K562 (cell line): ENCODE data around the gene LPAR5. TPM values are rescaled to one million over a fixed set of nuclear protein-coding genes. Genes with fewer than 3 reads are reported as not detected.

Experiments used
- AFF1 ChIP-seq, 2 experiments: fragments of 450-650 bp; IDR thresholded peaks; 2 replicates each; pipeline ENCODE4 v1.6.1; 2018; ENCODE audit warnings: mild to moderate bottlenecking in 2 of 2, low read depth in 1 of 2; ENCODE audit not compliant: partially characterized antibody in 2 of 2
- DPF2 ChIP-seq: fragments of 450-650 bp; IDR thresholded peaks from 2 replicates; pipeline ENCODE4 v1.6.1; 2016
- FOXK2 ChIP-seq, 2 experiments: fragments of 450-650 bp; IDR thresholded peaks in 1 of 2; conservative IDR thresholded peaks in 1 of 2; 2 replicates each; pipeline ENCODE4 v1.6.1; 2016; ENCODE audit warnings: low read depth in 2 of 2, mild to moderate bottlenecking in 1 of 2
- FOXM1 ChIP-seq, 2 experiments: fragments of 450-650 bp in 1 of 2; sonication (generic) in 1 of 2; formaldehyde crosslinking in 1 of 2; IDR thresholded peaks; 2 replicates each; pipeline versions ENCODE4 v1.6.1 to v1.9.0; 2017 to 2022; ENCODE audit warnings: low read depth in 2 of 2, mild to moderate bottlenecking in 2 of 2, missing genetic modification reagents in 1 of 2, moderate library complexity in 1 of 2
- NFIC ChIP-seq: fragments of 450-650 bp; IDR thresholded peaks from 2 replicates; pipeline ENCODE4 v1.6.1; 2017; ENCODE audit warnings: mild to moderate bottlenecking, inconsistent platforms
- NFYB ChIP-seq: IDR thresholded peaks from 2 replicates; pipeline ENCODE4 v1.6.1; 2011; ENCODE audit warnings: mild to moderate bottlenecking, moderate library complexity; ENCODE audit not compliant: insufficient read length; ENCODE audit errors: extremely low read depth
- NRF1 ChIP-seq, 2 experiments: fragments of 450-650 bp; IDR thresholded peaks in 1 of 2; conservative IDR thresholded peaks in 1 of 2; 2 replicates each; pipeline ENCODE4 v1.6.1; 2014; ENCODE audit warnings: mild to moderate bottlenecking in 2 of 2
- SIN3A ChIP-seq, 2 experiments: fragments of 150-350 bp in 1 of 2; IDR thresholded peaks; 2 replicates each; pipeline ENCODE4 v1.6.1; 2011 to 2016; ENCODE audit warnings: borderline replicate concordance in 2 of 2, low read depth in 2 of 2, low read length in 2 of 2, mild to moderate bottlenecking in 2 of 2, moderate library complexity in 2 of 2; ENCODE audit not compliant: control insufficient read depth in 1 of 2
- TBL1XR1 ChIP-seq, 2 experiments: IDR thresholded peaks; 2 replicates each; pipeline ENCODE4 v1.6.1; 2012; ENCODE audit warnings: improper control_type of control experiment in 2 of 2, low read length in 2 of 2, mild to moderate bottlenecking in 1 of 2
- TRIM24 ChIP-seq, 2 experiments: fragments of 450-650 bp; IDR thresholded peaks; 2 replicates each; pipeline ENCODE4 v1.6.1; 2016
- ZNF184 ChIP-seq: sonication (generic); formaldehyde crosslinking; IDR thresholded peaks from 2 replicates; pipeline ENCODE4 v1.5.0; 2020; ENCODE audit warnings: missing genetic modification reagents
- polyA plus RNA-seq, 8 experiments: library from polyadenylated mRNA; depleted of rRNA in 4 of 8; stranded (reverse) in 5 of 8; unstranded in 3 of 8; fragments of >200 nt; fragmentation: Nextera tagmentation in 2 of 8; fragmentation: Illumina TruSeq in 1 of 8; extraction: Ambion mirVana in 2 of 8; extraction: Trizol in 1 of 8; gene quantifications; 2 replicates each; pipeline versions ENCODE4 v1.2.1 to v1.2.3, GENCODE V29; 2011 to 2014; ENCODE audit warnings: inconsistent platforms in 1 of 8, missing spikeins in 1 of 8
- total RNA-seq, 7 experiments: library from RNA; depleted of rRNA in 6 of 7; stranded (reverse); fragments of >200 nt in 6 of 7; fragmentation: Illumina TruSeq in 2 of 7; extraction: Trizol in 2 of 7; gene quantifications; 2 replicates each; pipeline versions ENCODE4 v1.2.1 to v1.2.3, GENCODE V29; 2011 to 2021; ENCODE audit warnings: low replicate concordance in 1 of 7
- TF ChIP-seq, protein P1 (sequence below): fragments of 450-650 bp; IDR thresholded peaks from 2 replicates; pipeline ENCODE4 v1.6.1; 2016; ENCODE audit warnings: antibody characterized with exemption
- TF ChIP-seq, protein P2 (sequence below): sonication (generic); formaldehyde crosslinking; IDR thresholded peaks from 2 replicates; pipeline ENCODE4 v1.8.1; 2023; ENCODE audit warnings: mild to moderate bottlenecking, missing genetic modification reagents
- TF ChIP-seq, protein P3 (sequence below): fragments of 450-650 bp; IDR thresholded peaks from 2 replicates; pipeline ENCODE4 v1.6.1; 2018; ENCODE audit not compliant: partially characterized antibody
- TF ChIP-seq, protein P4 (sequence below): sonication (generic); formaldehyde crosslinking; IDR thresholded peaks from 2 replicates; pipeline ENCODE4 v1.9.0; 2022; ENCODE audit warnings: mild to moderate bottlenecking, missing genetic modification reagents

LPAR5 gene
- total and polyA plus RNA-seq, 9 of the 15 experiments (the other 6 are each of a cell fraction or from before 2014, with no cell fraction given): 1.3 to 11.7 (median 3.6) TPM

GRCh38 chr12:6626654-6627283 lies 9.0 kb downstream of the LPAR5 start (continued):
- no peak for TF ChIP-seq AFF1 (IDR thresholded peaks at IDR 0.05; ENCODE audit: low read depth in 1 of 2, partially characterized antibody in 2 of 2)
- TF ChIP-seq, protein P1, sequence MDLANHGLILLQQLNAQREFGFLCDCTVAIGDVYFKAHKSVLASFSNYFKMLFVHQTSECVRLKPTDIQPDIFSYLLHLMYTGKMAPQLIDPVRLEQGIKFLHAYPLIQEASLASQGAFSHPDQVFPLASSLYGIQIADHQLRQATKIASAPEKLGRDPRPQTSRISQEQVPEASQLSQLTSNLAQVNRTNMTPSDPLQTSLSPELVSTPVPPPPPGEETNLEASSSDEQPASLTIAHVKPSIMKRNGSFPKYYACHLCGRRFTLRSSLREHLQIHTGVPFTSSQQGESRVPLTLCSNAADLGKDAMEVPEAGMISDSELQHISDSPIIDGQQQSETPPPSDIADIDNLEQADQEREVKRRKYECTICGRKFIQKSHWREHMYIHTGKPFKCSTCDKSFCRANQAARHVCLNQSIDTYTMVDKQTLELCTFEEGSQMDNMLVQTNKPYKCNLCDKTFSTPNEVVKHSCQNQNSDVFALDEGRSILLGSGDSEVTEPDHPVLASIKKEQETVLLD: no peak
- TF ChIP-seq ZNF184 (CRISPR knock-in tag): no peak
- TF ChIP-seq, protein P2, sequence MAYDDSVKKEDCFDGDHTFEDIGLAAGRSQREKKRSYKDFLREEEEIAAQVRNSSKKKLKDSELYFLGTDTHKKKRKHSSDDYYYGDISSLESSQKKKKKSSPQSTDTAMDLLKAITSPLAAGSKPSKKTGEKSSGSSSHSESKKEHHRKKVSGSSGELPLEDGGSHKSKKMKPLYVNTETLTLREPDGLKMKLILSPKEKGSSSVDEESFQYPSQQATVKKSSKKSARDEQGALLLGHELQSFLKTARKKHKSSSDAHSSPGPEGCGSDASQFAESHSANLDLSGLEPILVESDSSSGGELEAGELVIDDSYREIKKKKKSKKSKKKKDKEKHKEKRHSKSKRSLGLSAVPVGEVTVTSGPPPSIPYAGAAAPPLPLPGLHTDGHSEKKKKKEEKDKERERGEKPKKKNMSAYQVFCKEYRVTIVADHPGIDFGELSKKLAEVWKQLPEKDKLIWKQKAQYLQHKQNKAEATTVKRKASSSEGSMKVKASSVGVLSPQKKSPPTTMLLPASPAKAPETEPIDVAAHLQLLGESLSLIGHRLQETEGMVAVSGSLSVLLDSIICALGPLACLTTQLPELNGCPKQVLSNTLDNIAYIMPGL (CRISPR knock-in tag): no peak
- TF ChIP-seq NFYB: no peak
- peak; percentile 47; the same call in 1 of the 2 replicates for TF ChIP-seq FOXM1 (IDR thresholded peaks at IDR 0.05; ENCODE audit: low read depth)
- no peak for TF ChIP-seq FOXM1 (CRISPR knock-in tag; IDR thresholded peaks at IDR 0.05; ENCODE audit: low read depth)
- 0 out of 4 replicates have a peak, but pooled peaks of 1 of the 2 experiments have one; percentile 30 for TF ChIP-seq TRIM24 (IDR thresholded peaks at IDR 0.05)
- TF ChIP-seq TBL1XR1 (IDR thresholded peaks at IDR 0.05; ENCODE audit: low read length in 2 of 2): 0 out of 4 replicates have a peak, but pooled peaks of 1 of the 2 experiments have one; percentile 10
- TF ChIP-seq FOXK2 (conservative IDR thresholded peaks at IDR 0.05 in 1 of 2, IDR thresholded peaks at IDR 0.05 in 1 of 2; ENCODE audit: low read depth in 2 of 2): 0 out of 4 replicates have a peak, but pooled peaks have one; percentile 36 to 50
- no peak for TF ChIP-seq NFIC
- TF ChIP-seq, protein P3, sequence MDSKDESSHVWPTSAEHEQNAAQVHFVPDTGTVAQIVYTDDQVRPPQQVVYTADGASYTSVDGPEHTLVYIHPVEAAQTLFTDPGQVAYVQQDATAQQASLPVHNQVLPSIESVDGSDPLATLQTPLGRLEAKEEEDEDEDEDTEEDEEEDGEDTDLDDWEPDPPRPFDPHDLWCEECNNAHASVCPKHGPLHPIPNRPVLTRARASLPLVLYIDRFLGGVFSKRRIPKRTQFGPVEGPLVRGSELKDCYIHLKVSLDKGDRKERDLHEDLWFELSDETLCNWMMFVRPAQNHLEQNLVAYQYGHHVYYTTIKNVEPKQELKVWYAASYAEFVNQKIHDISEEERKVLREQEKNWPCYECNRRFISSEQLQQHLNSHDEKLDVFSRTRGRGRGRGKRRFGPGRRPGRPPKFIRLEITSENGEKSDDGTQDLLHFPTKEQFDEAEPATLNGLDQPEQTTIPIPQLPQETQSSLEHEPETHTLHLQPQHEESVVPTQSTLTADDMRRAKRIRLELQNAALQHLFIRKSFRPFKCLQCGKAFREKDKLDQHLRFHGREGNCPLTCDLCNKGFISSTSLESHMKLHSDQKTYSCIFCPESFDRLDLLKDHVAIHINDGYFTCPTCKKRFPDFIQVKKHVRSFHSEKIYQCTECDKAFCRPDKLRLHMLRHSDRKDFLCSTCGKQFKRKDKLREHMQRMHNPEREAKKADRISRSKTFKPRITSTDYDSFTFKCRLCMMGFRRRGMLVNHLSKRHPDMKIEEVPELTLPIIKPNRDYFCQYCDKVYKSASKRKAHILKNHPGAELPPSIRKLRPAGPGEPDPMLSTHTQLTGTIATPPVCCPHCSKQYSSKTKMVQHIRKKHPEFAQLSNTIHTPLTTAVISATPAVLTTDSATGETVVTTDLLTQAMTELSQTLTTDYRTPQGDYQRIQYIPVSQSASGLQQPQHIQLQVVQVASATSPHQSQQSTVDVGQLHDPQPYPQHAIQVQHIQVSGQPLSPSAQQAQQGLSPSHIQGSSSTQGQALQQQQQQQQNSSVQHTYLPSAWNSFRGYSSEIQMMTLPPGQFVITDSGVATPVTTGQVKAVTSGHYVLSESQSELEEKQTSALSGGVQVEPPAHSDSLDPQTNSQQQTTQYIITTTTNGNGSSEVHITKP: peak; percentile 60
- TF ChIP-seq NRF1 (conservative IDR thresholded peaks at IDR 0.05 in 1 of 2, IDR thresholded peaks at IDR 0.05 in 1 of 2): peak; percentile 80 to 82
- TF ChIP-seq, protein P4, sequence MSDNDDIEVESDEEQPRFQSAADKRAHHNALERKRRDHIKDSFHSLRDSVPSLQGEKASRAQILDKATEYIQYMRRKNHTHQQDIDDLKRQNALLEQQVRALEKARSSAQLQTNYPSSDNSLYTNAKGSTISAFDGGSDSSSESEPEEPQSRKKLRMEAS (CRISPR knock-in tag): peak; percentile 42; the same call in 1 of the 2 replicates
- TF ChIP-seq SIN3A (IDR thresholded peaks at IDR 0.05; ENCODE audit: borderline replicate concordance in 2 of 2, control insufficient read depth in 1 of 2, low read depth in 2 of 2, low read length in 2 of 2): peak in 1 of 2 experiments; percentile 70; a peak in 1 of 4 replicates
- TF ChIP-seq DPF2: peak; percentile 78
